HepG2 (cell line): ENCODE data around the gene SLC2A4. TPM values are rescaled to one million over a fixed set of nuclear protein-coding genes. Genes with fewer than 3 reads are reported as not detected.

ENCODE experiments used
- CENPT ChIP-seq: sonication (generic); formaldehyde crosslinking; IDR thresholded peaks from 2 replicates; pipeline ENCODE4 v1.8.0; 2022; ENCODE audit warnings: low read depth, mild to moderate bottlenecking, moderate library complexity, missing genetic modification reagents
- FOXK1 ChIP-seq: sonication (generic); formaldehyde crosslinking; IDR thresholded peaks from 2 replicates; pipeline ENCODE4 v1.4.0; 2020; ENCODE audit warnings: low read depth, missing genetic modification reagents, borderline replicate concordance
- KLF15 ChIP-seq: sonication (generic); formaldehyde crosslinking; IDR thresholded peaks from 2 replicates; pipeline ENCODE4 v1.8.1; 2023; ENCODE audit warnings: borderline replicate concordance, mild to moderate bottlenecking, inconsistent platforms, missing genetic modification reagents, mixed read lengths
- MIER2 ChIP-seq: IDR thresholded peaks from 2 replicates; pipeline ENCODE4 v1.6.1; 2016; ENCODE audit warnings: missing biosample characterization, missing genetic modification reagents
- NCOA5 ChIP-seq: sonication (generic); formaldehyde crosslinking; IDR thresholded peaks from 2 replicates; pipeline ENCODE4 v1.4.0; 2020; ENCODE audit warnings: missing genetic modification reagents
- RARA ChIP-seq: IDR thresholded peaks from 2 replicates; pipeline ENCODE4 v1.6.1; 2016; ENCODE audit warnings: missing genetic modification reagents, missing compliant biosample characterization
- REPIN1 ChIP-seq: sonication (generic); formaldehyde crosslinking; IDR thresholded peaks from 2 replicates; pipeline ENCODE4 v1.8.0; 2022; ENCODE audit warnings: missing genetic modification reagents, low read depth, mild to moderate bottlenecking, borderline replicate concordance
- SIN3A ChIP-seq: IDR thresholded peaks from 2 replicates; pipeline ENCODE4 v1.6.1; 2011; ENCODE audit warnings: low read depth, mild to moderate bottlenecking, control low read depth, low read length, borderline replicate concordance
- SIN3B ChIP-seq: fragments of 150-350 bp; IDR thresholded peaks from 2 replicates; pipeline ENCODE4 v1.6.1; 2014; ENCODE audit warnings: low read length
- STAT5B ChIP-seq: sonication (generic); formaldehyde crosslinking; IDR thresholded peaks from 2 replicates; pipeline ENCODE4 v1.4.0; 2020; ENCODE audit warnings: missing genetic modification reagents
- TRIM24 ChIP-seq: sonication (generic); formaldehyde crosslinking; IDR thresholded peaks from 2 replicates; pipeline ENCODE4 v1.8.0; 2022; ENCODE audit warnings: mild to moderate bottlenecking, missing genetic modification reagents
- ZBTB42 ChIP-seq: sonication (generic); formaldehyde crosslinking; IDR thresholded peaks from 2 replicates; pipeline ENCODE4 v1.5.0; 2020; ENCODE audit warnings: mild to moderate bottlenecking, missing genetic modification reagents
- ZFP36L1 ChIP-seq: sonication (generic); formaldehyde crosslinking; IDR thresholded peaks from 2 replicates; pipeline ENCODE4 v1.8.0; 2022; ENCODE audit warnings: mild to moderate bottlenecking, missing genetic modification reagents, moderate library complexity
- ZFP90 ChIP-seq: sonication (generic); formaldehyde crosslinking; IDR thresholded peaks from 2 replicates; pipeline ENCODE4 v1.8.0; 2022; ENCODE audit warnings: missing genetic modification reagents, mild to moderate bottlenecking, inconsistent platforms, borderline replicate concordance
- ZNF761 ChIP-seq: sonication (generic); formaldehyde crosslinking; conservative IDR thresholded peaks from 2 replicates; pipeline ENCODE4 v1.4.0; 2020; ENCODE audit warnings: mild to moderate bottlenecking, missing genetic modification reagents
- ZSCAN21 ChIP-seq: sonication (generic); formaldehyde crosslinking; IDR thresholded peaks from 2 replicates; pipeline ENCODE4 v1.8.0; 2022; ENCODE audit warnings: mild to moderate bottlenecking, missing genetic modification reagents, moderate library complexity, borderline replicate concordance
- polyA plus RNA-seq, 8 experiments: library from polyadenylated mRNA; depleted of rRNA in 3 of 8; stranded (reverse) in 7 of 8; unstranded in 1 of 8; fragments of >200 nt; fragmentation: Illumina TruSeq in 4 of 8; extraction: Trizol in 4 of 8; gene quantifications; 2 replicates each; pipeline versions ENCODE4 v1.2.1 to v1.2.3, GENCODE V29; 2011 to 2016; ENCODE audit warnings: low read depth in 4 of 8, missing spikeins in 1 of 8, mixed read lengths in 1 of 8; ENCODE audit not compliant: insufficient read depth in 1 of 8
- total RNA-seq, 5 experiments: library from RNA; depleted of rRNA; stranded (reverse); fragments of >200 nt; fragmentation: Illumina TruSeq; extraction: Trizol; gene quantifications; 2 replicates each; pipeline ENCODE4 v1.2.3, GENCODE V29; 2016; ENCODE audit warnings: low read depth in 1 of 5
- TF ChIP-seq, protein P1 (sequence below): sonication (generic); formaldehyde crosslinking; IDR thresholded peaks from 2 replicates; pipeline ENCODE4 v1.4.0; 2020; ENCODE audit warnings: missing genetic modification reagents, borderline replicate concordance
- TF ChIP-seq, protein P2 (sequence below): sonication (generic); formaldehyde crosslinking; IDR thresholded peaks from 2 replicates; pipeline ENCODE4 v1.4.0; 2020; ENCODE audit warnings: missing genetic modification reagents, mild to moderate bottlenecking, borderline replicate concordance
- TF ChIP-seq, protein P3 (sequence below): sonication (generic); formaldehyde crosslinking; conservative IDR thresholded peaks from 2 replicates; pipeline ENCODE4 v1.8.0; 2022; ENCODE audit warnings: missing genetic modification reagents

SLC2A4 gene
- total and polyA plus RNA-seq, 2 of the 13 experiments (the other 11 are each of a cell fraction or from before 2014, with no cell fraction given): 4.9 to 5.8 TPM

DNA sequence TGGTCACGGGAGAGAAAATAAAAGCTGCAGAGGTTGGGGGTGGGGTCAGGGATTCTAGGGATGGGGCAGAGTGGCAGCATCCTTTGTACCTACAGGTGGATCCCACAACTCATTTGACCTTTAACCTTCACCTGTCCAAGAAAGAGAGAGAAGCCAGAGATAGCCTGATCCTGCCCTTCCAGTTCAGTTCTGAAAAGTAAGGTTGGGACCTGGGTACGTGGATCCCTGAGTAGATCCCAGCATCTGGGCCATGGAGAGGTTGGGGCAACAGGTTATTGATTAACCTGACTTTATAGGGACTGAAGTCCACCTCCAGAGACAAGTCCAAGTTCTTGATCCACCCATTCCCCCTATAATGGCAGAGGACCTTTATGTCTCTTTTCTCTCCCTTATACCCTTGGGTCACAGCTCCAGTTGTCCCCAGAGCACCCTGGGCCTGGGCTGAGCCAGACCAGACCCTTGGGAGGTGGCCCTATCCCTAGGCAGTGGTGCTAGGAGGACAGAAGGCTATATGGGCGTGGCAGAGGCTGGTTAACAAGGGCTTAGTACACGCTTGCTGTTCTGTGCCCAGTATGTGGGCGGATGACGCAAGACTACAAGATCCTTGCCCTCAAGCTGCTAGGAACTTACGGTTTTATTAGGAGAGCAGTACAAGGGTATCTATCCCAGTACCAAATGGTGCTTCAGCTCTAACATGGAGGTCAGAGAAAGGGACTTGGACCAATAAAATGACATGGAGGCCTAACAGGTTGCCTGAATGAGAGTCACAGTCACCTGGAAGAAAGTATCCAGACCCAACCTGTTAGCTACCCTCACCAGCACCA, 22.6 kb upstream of the SLC2A4 start (continued):
- TF ChIP-seq SIN3A: 0 out of 2 replicates have a peak, but pooled peaks have one; percentile 48
- no peak for TF ChIP-seq STAT5B (CRISPR knock-in tag)
- no peak for TF ChIP-seq TRIM24 (CRISPR knock-in tag)
- TF ChIP-seq, protein P1, sequence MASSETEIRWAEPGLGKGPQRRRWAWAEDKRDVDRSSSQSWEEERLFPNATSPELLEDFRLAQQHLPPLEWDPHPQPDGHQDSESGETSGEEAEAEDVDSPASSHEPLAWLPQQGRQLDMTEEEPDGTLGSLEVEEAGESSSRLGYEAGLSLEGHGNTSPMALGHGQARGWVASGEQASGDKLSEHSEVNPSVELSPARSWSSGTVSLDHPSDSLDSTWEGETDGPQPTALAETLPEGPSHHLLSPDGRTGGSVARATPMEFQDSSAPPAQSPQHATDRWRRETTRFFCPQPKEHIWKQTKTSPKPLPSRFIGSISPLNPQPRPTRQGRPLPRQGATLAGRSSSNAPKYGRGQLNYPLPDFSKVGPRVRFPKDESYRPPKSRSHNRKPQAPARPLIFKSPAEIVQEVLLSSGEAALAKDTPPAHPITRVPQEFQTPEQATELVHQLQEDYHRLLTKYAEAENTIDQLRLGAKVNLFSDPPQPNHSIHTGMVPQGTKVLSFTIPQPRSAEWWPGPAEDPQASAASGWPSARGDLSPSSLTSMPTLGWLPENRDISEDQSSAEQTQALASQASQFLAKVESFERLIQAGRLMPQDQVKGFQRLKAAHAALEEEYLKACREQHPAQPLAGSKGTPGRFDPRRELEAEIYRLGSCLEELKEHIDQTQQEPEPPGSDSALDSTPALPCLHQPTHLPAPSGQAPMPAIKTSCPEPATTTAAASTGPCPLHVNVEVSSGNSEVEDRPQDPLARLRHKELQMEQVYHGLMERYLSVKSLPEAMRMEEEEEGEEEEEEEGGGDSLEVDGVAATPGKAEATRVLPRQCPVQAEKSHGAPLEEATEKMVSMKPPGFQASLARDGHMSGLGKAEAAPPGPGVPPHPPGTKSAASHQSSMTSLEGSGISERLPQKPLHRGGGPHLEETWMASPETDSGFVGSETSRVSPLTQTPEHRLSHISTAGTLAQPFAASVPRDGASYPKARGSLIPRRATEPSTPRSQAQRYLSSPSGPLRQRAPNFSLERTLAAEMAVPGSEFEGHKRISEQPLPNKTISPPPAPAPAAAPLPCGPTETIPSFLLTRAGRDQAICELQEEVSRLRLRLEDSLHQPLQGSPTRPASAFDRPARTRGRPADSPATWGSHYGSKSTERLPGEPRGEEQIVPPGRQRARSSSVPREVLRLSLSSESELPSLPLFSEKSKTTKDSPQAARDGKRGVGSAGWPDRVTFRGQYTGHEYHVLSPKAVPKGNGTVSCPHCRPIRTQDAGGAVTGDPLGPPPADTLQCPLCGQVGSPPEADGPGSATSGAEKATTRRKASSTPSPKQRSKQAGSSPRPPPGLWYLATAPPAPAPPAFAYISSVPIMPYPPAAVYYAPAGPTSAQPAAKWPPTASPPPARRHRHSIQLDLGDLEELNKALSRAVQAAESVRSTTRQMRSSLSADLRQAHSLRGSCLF (CRISPR knock-in tag): no peak
- TF ChIP-seq, protein P2, sequence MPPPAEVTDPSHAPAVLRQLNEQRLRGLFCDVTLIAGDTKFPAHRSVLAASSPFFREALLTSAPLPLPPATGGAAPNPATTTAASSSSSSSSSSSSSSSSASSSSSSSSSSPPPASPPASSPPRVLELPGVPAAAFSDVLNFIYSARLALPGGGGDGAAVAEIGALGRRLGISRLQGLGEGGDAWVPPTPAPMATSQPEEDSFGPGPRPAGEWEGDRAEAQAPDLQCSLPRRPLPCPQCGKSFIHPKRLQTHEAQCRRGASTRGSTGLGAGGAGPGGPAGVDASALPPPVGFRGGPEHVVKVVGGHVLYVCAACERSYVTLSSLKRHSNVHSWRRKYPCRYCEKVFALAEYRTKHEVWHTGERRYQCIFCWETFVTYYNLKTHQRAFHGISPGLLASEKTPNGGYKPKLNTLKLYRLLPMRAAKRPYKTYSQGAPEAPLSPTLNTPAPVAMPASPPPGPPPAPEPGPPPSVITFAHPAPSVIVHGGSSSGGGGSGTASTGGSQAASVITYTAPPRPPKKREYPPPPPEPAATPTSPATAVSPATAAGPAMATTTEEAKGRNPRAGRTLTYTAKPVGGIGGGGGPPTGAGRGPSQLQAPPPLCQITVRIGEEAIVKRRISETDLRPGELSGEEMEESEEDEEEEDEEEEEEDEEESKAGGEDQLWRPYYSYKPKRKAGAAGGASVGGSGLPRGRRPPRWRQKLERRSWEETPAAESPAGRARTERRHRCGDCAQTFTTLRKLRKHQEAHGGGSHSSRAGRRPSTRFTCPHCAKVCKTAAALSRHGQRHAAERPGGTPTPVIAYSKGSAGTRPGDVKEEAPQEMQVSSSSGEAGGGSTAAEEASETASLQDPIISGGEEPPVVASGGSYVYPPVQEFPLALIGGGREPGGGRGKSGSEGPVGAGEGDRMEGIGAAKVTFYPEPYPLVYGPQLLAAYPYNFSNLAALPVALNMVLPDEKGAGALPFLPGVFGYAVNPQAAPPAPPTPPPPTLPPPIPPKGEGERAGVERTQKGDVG (CRISPR knock-in tag): no peak
- no peak for TF ChIP-seq ZSCAN21 (CRISPR knock-in tag)
- TF ChIP-seq MIER2 (CRISPR knock-in tag): no peak; the same call in 1 of the 2 replicates
- peak; percentile 60 for TF ChIP-seq RARA
- TF ChIP-seq ZNF761 (CRISPR knock-in tag): no peak
- no peak for TF ChIP-seq SIN3B
- no peak for TF ChIP-seq ZFP36L1 (CRISPR knock-in tag)
- TF ChIP-seq FOXK1 (CRISPR knock-in tag): peak; percentile 12; the same call in 1 of the 2 replicates
- no peak for TF ChIP-seq NCOA5 (CRISPR knock-in tag)
- TF ChIP-seq CENPT: no peak
- TF ChIP-seq ZFP90 (CRISPR knock-in tag): no peak
- TF ChIP-seq REPIN1 (CRISPR knock-in tag): no peak; the same call in 1 of the 2 replicates
- TF ChIP-seq, protein P3, sequence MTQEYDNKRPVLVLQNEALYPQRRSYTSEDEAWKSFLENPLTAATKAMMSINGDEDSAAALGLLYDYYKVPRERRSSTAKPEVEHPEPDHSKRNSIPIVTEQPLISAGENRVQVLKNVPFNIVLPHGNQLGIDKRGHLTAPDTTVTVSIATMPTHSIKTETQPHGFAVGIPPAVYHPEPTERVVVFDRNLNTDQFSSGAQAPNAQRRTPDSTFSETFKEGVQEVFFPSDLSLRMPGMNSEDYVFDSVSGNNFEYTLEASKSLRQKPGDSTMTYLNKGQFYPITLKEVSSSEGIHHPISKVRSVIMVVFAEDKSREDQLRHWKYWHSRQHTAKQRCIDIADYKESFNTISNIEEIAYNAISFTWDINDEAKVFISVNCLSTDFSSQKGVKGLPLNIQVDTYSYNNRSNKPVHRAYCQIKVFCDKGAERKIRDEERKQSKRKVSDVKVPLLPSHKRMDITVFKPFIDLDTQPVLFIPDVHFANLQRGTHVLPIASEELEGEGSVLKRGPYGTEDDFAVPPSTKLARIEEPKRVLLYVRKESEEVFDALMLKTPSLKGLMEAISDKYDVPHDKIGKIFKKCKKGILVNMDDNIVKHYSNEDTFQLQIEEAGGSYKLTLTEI (CRISPR knock-in tag): no peak
- no peak for TF ChIP-seq KLF15 (CRISPR knock-in tag)
- no peak for TF ChIP-seq ZBTB42 (CRISPR knock-in tag)
